Midbrain (tissue), 1 donor: Measurements from ENCODE around the gene ADGRA1.

Experiments
- DNase-seq: peaks from one replicate; lab custom pipeline; 2025; lab: John Stamatoyannopoulos, UW

The ADGRA1 gene

GRCh38 chr10:133076274-133077038 lies 11.3 kb upstream of the ADGRA1 start:
- DNase-seq: no peak

- DNase-seq: no peak
These were observed 7.7 kb upstream of the ADGRA1 start for GRCh38 chr10:133079836-133080682.

GRCh38 chr10:133080683-133081040 lies 7.1 kb upstream of the ADGRA1 start:
- DNase-seq: no peak

GRCh38 chr10:133081636-133082035 lies 6.1 kb upstream of the ADGRA1 start:
- DNase-seq: no peak

GRCh38 chr10:133082685-133083421 lies 4.9 kb upstream of the ADGRA1 start:
- DNase-seq: peak; percentile 26

GRCh38 chr10:133083422-133084100 lies 4.2 kb upstream of the ADGRA1 start:
- DNase-seq: no peak

GRCh38 chr10:133084491-133084890 lies 3.2 kb upstream of the ADGRA1 start:
- no peak for DNase-seq

GRCh38 chr10:133085251-133086125 lies 2.2 kb upstream of the ADGRA1 start:
- DNase-seq: no peak

- DNase-seq: no peak
These were observed 1.5 kb upstream of the ADGRA1 start for GRCh38 chr10:133086247-133086646.

GRCh38 chr10:133087045-133087678 lies 562 bp upstream of the ADGRA1 start:
- DNase-seq: no peak

- peak; percentile 20 for DNase-seq
These were observed 643 bp downstream of the ADGRA1 start for GRCh38 chr10:133088179-133088955.

GRCh38 chr10:133088956-133089800 lies 1.5 kb downstream of the ADGRA1 start:
- peak; percentile 87 for DNase-seq

GRCh38 chr10:133090101-133090500 lies 2.4 kb downstream of the ADGRA1 start:
- DNase-seq: no peak

- DNase-seq: no peak
These were observed 2.9 kb downstream of the ADGRA1 start for GRCh38 chr10:133090654-133091053.

- no peak for DNase-seq
These were observed 3.6 kb downstream of the ADGRA1 start for GRCh38 chr10:133091316-133091715.

- DNase-seq: no peak
These were observed 5.6 kb downstream of the ADGRA1 start for GRCh38 chr10:133093291-133093690.

GRCh38 chr10:133094286-133094685 lies 6.6 kb downstream of the ADGRA1 start:
- DNase-seq: no peak

GRCh38 chr10:133094866-133095265 lies 7.1 kb downstream of the ADGRA1 start:
- DNase-seq: no peak

GRCh38 chr10:133095586-133095985 lies 7.9 kb downstream of the ADGRA1 start:
- DNase-seq: no peak
